ENCODE data around the gene SMIM5. TPM values are rescaled to one million over a fixed set of nuclear protein-coding genes. Genes with fewer than 3 reads are reported as not detected.

Gene SMIM5, protein sequence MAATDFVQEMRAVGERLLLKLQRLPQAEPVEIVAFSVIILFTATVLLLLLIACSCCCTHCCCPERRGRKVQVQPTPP
- total RNA-seq = not detected in 2 replicates
- polyA plus RNA-seq = not detected in 2 replicates
- not detected in 2 replicates for polyA plus RNA-seq (2011; cell fraction: cytosol; rRNA removed)
- polyA plus RNA-seq (2011; cell fraction: nucleus; rRNA removed) = 0.24 and 0.31 TPM in 2 replicates
- polyA plus RNA-seq (2012) = 0.20 and 0.33 TPM in 2 replicates
- polyA minus RNA-seq = not detected in 2 replicates
- not detected for polyA minus RNA-seq (2011; cell fraction: cytosol; rRNA and poly(A)+ RNA removed)
- not detected in 2 replicates for polyA minus RNA-seq (2011; cell fraction: nucleus; rRNA and poly(A)+ RNA removed)
- Bru-seq, nascent RNA = not detected
- percentile 9 among the genes with signal in this experiment for BruChase-seq, experiment 1, labeled RNA remaining after a 6-hour chase
- percentile 9 among the genes with signal in this experiment for BruChase-seq, experiment 2, labeled RNA remaining after a 2-hour chase
- long read RNA-seq = 0 reads

DNA sequence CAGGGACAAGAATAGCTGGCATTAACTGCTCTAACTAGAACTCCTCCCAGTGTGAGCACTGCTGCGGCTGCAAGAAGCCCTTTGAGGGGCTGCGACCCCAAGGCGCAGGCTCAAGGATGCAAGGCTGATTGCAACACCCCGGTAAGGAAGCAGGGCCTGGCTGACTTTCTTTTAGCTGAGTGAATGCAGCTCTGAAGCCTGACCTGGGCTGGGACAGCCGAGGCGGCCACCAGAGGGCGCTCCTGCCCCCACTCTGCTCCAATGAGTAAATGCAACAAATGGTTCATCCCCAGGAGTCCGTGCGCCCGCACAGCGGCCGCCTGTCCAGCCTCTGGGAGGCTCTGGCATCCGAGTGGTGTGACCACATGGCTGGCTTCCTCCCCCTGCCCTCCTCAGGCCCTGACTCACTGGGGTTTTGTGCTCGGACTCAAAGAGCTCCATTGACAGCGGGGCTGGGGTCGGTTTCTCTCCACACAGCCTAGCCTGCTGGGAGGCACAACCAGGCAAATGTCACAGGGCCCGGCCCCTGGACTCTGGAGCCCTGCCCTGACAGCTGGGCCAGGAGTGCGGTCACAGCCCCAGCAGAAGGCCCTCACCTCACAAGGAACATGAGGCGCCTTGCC is at the start of gene SMIM5:
Gene SMIM5, plus strand, starts transcription at position 572 of the 623 bp plus-strand sequence. CDS start 6,768 bp downstream, outside the sequence.
- H3K9me3 ChIP-seq (replicated peaks; ENCODE audit: control insufficient read depth, insufficient read depth, low read length) = no peaks in the 10 kb centered on the region
- no peaks in the 10 kb centered on the region for H3K79me2 ChIP-seq (ENCODE audit: control insufficient read depth, insufficient read depth, low read length)
- no peaks in the 10 kb centered on the region for H3K9me1 ChIP-seq (replicated peaks; ENCODE audit: control insufficient read depth, extremely low read depth, insufficient read depth, low read length)
- no peak within 1 kb of the TSS for H3K4me3 ChIP-seq (replicated peaks in 1 of 3; ENCODE audit: insufficient read depth in 1 of 3, low read depth in 1 of 3, low read length in 3 of 3)
- H3K27me3 ChIP-seq (ENCODE audit: control insufficient read depth in 2 of 2, insufficient read depth in 2 of 2, low read length in 2 of 2) = no peaks in the 10 kb centered on the region
- no peak within 1 kb of the TSS for H3K9ac ChIP-seq (replicated peaks; ENCODE audit: extremely low read depth, insufficient read depth, low read length)
- H4K20me1 ChIP-seq (replicated peaks; ENCODE audit: control insufficient read depth, extremely low read depth, insufficient read depth, low read length) = no peaks in the 10 kb centered on the region
- no peak for TF ChIP-seq FOS (IDR thresholded peaks at IDR 0.05; ENCODE audit: borderline replicate concordance, insufficient read depth, low read length)
- TF ChIP-seq, protein P1, sequence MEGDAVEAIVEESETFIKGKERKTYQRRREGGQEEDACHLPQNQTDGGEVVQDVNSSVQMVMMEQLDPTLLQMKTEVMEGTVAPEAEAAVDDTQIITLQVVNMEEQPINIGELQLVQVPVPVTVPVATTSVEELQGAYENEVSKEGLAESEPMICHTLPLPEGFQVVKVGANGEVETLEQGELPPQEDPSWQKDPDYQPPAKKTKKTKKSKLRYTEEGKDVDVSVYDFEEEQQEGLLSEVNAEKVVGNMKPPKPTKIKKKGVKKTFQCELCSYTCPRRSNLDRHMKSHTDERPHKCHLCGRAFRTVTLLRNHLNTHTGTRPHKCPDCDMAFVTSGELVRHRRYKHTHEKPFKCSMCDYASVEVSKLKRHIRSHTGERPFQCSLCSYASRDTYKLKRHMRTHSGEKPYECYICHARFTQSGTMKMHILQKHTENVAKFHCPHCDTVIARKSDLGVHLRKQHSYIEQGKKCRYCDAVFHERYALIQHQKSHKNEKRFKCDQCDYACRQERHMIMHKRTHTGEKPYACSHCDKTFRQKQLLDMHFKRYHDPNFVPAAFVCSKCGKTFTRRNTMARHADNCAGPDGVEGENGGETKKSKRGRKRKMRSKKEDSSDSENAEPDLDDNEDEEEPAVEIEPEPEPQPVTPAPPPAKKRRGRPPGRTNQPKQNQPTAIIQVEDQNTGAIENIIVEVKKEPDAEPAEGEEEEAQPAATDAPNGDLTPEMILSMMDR (IDR thresholded peaks at IDR 0.05; ENCODE audit: extremely low read depth in 1 of 2, insufficient read depth in 1 of 2, low read depth in 1 of 2, low read length in 2 of 2) = peak; percentile 92 to 97
- TF ChIP-seq, protein P2, sequence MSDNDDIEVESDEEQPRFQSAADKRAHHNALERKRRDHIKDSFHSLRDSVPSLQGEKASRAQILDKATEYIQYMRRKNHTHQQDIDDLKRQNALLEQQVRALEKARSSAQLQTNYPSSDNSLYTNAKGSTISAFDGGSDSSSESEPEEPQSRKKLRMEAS (IDR thresholded peaks at IDR 0.05; ENCODE audit: insufficient read depth, insufficient read length) = no peak
- peaks cover 12% of the 10 kb centered on the region for H3K4me1 ChIP-seq (ENCODE audit: control insufficient read depth, extremely low read depth, insufficient read depth, low read length)
- ChIA-PET POLR2A (interaction anchor here (0.6 to 1.6 kb wide), 5 partner anchors 10 to 117 kb away, joined by 3 to 9 read pairs (median 7); no protein-coding TSS in a partner anchor), CTCF (interaction anchor here (0.5 to 16.3 kb wide), 50 partner anchors 9 to 368 kb away, joined by 3 to 625 read pairs (median 7); partner anchors contain the start of genes GALK1, GRB2, ITGB4 and RECQL5)
- peak; percentile 71 for DNase-seq (ENCODE audit: low read depth, low spot score)
- no peak within 1 kb of the TSS for H3K4me2 ChIP-seq (ENCODE audit: insufficient read depth, low read length)
- peak within 1 kb of the TSS; percentile 40 for H2AFZ ChIP-seq (ENCODE audit: low read depth, low read length)
- no peaks in the 10 kb centered on the region for H3K36me3 ChIP-seq (ENCODE audit: control insufficient read depth in 2 of 2, extremely low read depth in 1 of 2, insufficient read depth in 2 of 2, low read length in 2 of 2)
- peak; percentile 74 for FAIRE-seq
- dilution Hi-C loops (cut with MboI; ENCODE audit: extremely low pct_ligation_motif_present, low sequenced_read_pairs) (no loop called here), intact Hi-C loops (cut with micrococcal nuclease) (loop anchor here (1.0 kb wide), 5 partner anchors 20 to 207 kb away; no protein-coding TSS in a partner anchor)
- peak within 1 kb of the TSS; percentile 29 for H3K27ac ChIP-seq (ENCODE audit: insufficient read depth, low read depth, low read length)
- no TSS peak for BruUV-seq (replicated peaks)
